GM19467 (cell line): Measurements from ENCODE around the gene TMC4.
A peak's percentile ranks its signal among the peaks of the same experiment; 100 is the strongest.

Source experiments
- ATAC-seq: cut with Tn5 transposase; IDR thresholded peaks from one replicate; pipeline ENCODE4 v1.9.1; 2021; ENCODE audit warnings: mild to moderate bottlenecking, moderate library complexity; ENCODE audit not compliant: unreplicated experiment

Gene TMC4

DNA sequence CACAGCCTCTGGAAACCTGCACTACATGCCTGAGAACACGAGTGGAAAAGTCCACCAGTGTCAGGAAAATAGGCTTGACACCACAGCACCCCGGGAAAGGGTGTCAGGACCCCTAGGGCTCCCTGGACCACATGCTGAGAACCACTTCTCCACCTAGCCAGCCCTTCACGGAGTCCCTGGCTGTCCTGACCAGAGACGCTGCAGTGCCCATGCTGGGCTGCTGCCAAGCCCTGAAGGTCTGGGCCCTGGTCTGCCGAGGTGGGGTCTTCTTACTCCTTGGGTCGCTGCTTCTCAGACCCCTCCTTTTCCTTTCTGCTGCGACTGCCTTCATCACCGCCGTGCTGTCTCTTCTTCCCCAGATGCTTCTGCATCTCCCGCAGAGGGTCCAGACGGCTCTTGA lies 16.5 kb downstream of the TMC4 start:
- ATAC-seq = no peak

DNA sequence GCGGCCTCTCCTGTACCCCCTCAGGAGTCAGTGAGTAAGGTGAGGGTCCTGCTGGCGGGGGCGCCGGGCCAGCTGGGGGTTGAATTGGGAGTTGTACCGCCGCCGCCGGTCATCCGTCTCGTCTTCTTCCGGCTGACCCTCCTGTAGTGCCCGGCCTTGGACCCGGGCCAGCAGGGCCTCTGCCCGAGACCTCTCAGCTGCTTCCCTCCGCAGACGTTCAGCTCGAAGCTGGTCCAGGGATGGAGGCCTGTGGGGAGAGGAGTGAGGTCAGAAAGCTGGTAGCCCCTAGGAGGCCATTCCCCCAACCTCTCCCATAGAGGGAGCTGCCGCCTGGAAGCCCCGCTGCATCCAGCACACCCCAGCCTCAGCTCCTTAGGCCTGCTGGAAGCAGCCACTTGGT lies 17.3 kb downstream of the TMC4 start:
- ATAC-seq = no peak

DNA sequence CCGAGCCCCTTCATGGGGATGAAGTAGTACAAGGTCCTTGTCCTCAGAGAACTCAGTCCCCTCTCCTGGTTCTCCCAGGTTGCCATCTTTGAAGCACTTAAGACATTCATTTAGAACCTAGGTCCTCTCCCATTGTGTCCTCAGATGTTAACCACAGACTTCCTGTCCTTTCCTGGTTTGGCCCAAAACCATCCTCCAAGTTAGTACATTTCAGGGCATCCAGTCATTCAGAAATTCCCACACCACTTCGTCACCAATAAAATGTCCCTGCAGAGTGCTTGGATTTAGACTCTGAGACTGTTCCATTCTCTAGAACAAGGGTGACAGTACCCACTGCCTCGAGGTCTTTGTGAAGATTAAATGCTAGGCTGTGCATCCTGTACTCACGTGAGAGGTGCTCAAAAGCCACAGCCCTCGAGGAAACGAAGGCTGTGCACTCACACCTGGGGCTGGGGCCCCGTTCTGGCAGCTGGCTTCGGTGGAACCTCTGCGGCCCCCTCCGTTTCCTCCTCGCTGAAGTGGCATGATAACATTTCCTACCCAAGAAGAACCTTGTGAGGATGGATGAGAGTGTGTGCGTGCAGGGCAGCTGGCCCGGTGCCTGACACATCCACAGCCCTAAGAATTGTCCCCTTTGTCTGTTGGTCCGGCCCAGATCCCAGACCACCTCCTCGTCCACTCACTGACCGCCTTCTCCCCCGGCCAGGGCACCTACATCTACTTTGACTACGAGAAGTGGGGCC lies 18.2 kb downstream of the TMC4 start:
- no peak for ATAC-seq

DNA sequence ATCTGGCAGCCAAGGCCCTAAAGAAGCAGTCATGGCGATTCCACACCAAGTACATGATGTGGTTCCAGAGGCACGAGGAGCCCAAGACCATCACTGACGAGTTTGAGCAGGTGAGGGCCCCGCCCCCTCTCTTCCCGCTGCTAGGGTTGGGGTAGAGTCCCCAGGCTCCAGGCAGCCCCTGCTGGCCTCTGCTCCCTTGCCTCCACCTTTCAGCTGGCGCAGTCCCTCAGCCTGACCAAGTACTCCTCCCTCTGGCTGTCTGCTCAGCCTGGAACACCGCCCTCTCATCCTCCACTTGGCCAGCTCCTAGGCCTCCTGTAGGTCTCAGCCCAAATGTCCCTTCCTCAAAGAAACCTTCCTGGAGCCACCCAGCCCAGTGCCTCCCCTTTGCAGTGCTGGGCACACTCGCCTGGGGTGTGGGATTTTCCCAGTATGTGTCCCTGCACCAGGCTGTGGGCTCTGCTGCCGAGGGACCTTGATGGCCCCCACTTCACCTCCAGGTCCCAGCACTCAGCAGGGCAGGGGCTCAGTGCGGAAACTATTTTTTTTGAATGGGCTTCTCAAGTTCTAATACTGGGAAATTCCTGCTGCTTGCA lies 19.1 kb downstream of the TMC4 start:
- ATAC-seq = no peak

DNA sequence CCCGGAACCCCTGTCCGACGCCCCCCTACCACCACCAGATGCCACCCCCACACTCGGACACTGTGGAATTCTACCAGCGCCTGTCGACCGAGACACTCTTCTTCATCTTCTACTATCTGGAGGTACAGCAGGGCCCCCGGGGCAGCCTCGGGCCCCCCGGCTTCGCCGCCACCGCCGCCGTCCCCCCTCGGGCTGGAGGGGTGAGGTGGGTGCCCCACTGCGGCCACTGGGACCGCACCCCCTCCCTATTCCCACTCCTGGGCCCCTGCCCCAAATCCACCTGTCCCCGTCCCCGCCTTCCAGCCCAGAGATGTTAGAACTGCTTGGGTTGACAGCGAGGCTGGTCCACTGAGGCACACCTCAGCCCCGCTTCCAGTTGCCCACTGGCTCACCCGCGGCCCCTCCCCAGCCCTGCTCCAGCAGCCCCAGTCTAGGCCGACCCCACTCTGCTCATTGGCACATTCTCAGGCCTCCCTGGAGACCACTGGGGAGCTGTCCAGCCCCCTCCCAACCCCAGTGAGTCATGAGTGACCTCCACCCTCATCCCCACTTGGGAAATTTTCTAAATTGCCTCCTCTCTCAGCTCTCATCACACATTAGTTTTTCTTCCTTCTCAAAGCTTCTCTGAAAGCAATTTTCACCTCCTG lies 20.0 kb downstream of the TMC4 start:
- no peak for ATAC-seq

DNA sequence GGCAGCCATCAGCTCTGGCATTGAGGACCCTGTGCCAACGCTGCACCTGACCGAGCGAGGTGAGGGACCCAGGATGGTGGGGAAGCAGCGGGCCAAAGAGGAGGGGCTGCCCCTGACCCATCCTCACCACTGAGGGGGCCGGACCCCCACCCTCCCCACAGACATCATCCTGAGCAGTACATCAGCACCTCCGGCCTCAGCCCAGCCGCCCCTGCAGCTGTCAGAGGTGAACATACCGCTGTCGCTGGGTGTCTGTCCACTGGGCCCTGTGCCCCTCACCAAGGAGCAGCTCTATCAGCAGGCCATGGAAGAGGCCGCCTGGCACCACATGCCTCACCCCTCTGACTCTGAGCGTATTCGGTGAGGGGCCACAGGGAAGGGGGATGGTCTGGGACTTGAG lies 20.7 kb downstream of the TMC4 start:
- ATAC-seq = no peak

DNA sequence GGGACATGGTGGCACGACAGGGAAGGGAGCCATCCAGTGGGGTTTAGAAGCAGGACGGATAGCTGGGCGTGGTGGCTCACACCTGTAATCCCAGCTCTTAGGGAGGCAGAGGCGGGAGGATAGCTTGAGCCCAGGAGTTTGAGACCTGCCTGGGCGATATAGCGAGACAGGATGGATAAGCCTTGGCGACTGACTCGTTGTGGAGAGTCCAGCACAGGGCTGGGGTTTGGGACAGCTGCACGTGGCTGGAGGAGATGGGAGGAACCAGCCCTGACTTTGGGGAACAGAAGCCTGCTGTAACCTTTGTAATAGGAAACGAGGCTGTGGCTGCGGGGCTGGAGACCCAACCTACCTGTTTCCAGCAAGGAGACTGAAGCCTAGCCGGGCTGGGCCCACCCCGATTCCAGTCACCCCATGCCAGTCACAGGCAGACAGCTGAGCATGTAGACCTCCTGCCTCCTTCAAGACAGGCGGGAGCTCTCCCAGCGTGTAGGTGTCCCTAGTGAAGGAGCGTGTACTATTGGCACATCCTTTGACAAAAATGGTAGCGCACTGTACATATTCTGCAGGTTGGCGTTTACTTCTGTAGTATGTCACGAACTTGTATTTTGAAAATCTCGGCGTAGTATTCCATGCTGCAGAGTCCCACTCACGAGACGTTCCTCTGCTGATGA lies 21.5 kb downstream of the TMC4 start:
- no peak for ATAC-seq

DNA sequence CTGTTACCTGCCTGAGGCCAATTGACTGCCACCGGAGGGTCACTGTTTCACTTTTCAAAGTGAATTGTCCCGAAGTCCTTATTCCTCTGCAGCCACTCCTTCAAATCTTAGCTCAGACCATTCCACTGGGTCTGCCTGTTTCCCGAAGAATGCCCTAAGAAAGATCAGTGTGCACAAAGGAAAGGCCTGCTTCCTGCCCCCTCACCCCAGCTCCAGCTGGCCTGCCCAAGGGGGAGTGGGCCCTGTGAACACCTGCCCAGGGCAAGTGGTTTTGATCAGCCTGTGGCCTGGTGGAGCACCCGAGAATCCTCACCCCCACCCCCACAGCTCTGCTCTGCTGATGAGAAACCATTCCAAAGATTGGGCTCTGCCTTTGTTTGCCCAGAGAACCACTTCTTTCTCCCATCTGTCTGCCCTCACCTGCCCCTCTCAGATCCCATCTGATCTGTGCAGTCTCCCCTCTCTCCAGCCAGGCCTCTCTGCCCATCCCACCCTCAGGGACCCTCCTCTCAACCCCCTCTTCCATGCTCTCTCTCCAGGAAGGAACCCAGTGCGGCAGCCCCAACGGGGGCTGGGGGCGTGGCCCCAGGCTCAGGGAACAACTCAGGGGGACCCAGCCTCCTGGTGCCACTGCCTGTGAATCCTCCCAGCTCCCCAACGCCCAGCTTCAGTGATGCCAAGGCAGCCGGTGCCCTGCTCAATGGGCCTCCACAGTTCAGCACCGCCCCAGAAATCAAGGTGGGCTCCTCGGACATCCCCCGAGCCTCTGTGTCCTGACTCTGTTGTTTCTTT lies 23.7 kb downstream of the TMC4 start:
- no peak for ATAC-seq

DNA sequence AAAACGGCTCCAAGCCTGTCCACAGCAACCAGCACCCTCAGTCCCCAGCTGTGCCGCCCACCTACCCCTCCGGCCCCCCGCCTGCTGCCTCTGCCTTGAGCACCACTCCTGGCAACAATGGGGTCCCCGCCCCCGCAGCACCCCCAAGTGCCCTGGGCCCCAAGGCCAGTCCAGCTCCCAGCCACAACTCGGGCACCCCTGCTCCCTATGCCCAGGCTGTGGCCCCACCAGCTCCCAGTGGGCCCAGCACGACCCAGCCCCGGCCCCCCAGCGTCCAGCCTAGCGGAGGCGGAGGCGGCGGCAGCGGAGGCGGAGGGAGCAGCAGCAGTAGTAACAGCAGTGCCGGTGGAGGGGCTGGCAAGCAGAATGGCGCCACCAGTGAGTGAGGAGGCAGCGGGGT lies 24.8 kb downstream of the TMC4 start:
- no peak for ATAC-seq

DNA sequence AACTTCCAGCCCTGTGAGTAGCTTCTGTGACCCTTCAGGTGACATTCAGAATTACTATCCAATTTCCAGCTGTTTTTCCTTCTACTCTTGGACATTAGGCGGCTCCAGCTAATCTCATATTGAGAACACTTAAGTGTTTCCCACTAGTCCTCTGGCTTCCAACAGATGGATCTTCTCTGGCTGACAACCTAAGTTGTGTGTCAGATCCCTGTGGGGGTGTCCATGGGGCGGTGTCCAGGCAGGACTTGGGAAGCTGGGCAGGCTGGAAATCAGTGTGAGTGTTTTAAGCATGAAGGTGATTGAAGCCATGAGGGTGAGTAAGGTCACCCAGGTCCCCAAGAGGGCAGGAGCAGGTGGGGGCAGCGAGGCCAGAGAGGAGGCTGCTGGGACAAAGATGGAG lies 25.3 kb downstream of the TMC4 start:
- no peak for ATAC-seq

DNA sequence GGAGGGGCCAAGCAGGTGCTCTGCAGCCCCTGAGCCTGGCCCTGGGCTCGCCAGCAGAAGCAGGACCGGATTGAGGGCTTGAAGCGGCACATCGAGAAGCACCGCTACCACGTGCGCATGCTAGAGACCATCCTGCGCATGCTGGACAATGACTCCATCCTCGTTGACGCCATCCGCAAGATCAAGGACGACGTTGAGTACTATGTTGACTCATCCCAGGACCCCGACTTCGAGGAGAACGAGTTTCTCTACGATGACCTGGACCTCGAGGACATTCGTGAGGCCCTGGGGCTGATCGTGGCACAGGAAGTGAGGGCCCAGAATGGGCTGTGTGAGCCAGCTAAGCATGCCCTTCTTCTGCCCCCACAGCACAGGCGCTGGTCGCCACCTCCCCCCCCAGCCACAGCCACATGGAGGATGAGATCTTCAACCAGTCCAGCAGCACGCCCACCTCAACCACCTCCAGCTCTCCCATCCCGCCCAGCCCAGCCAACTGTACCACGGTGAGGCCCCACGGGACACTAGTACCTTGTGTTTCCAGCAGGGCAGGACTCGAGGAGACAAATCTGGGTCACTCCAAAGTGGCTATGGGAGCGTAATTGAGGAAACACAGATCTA lies 27.3 kb downstream of the TMC4 start:
- ATAC-seq = no peak

DNA sequence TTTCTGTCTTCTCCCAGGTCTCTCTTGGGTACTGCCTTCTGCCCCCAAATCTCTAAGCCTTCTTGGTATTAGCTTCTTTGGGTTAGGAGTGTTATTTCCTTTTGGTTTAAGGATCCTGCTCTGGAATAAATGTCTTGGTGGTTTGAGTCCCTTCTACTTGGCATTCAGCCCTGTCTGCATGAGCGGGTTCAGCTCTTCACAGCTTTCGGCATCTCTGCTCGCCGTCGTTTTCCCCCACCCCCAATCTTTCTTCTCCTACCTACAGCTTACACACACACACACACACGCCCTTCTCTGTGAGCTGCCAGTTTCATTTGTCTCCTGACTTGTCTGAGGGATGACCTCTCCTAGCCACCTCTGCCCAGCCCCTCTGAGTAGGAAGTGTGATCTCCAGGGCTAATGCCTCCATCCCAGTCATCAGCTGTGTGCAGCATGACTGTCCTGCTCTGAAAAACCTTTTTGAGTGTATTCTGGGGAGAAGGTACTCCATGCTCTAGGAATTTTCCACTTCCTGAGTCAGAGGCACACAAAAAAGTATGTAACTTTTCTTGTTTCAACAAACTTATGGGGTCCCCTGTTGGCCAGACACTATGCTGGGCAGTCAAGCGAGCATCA lies 30.7 kb downstream of the TMC4 start:
- ATAC-seq = no peak

DNA sequence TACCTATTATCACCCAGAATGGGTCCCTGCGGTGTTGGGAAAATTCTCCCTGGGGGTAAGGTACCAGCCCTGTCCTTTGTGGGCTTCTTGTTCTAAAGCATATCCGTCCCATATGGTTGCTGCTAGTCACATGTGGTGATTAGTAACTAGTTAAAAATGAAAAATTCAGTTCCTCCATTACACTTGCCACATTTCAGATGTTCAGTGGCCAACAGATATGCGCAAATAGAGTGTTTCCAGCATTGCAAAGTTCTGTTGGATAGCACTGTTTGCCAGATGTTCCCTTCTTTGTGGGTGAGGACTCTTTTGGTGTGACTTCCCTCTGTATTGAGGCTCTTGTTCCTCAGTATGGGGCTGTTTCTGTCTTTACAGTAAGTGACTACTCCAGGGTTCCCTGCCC lies 31.6 kb downstream of the TMC4 start:
- no peak for ATAC-seq

DNA sequence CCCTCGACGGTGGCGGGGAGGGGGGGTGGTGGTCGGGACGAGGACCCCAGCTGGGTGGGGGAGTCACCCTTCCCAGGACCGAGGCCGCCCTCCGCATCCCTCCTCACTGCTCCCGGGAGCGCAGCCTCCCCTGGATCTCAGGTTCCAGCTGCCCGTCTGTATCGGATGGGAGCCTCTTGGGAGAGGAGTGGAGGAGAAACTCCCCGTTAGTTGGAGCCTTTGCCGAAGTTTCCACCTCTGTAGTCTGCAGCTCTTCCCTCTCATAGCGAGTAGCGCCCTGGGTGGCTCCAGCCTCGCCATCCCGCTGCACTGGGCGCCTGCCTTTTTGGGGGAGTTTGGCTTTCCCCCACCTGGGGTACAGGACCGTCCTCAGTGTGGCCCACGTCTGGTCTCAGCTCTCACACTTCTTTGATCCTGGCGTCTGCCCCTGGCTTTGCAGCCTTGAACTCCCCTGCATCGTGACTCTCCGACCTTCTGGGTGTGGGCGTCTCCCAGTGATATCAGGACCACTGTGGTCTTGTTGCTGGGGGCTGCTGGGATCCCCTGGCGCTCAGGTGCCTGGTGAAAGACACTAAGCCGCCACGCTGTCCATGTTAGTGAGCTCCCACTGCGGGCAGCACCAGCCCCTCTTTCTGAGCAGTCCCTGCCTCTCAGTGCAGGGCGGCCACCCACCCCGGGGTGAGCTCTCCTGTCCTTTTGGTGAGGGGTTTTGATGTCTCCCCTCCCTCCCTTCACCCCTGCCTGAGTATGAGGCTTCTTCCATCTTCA lies 34.3 kb downstream of the TMC4 start:
- no peak for ATAC-seq

DNA sequence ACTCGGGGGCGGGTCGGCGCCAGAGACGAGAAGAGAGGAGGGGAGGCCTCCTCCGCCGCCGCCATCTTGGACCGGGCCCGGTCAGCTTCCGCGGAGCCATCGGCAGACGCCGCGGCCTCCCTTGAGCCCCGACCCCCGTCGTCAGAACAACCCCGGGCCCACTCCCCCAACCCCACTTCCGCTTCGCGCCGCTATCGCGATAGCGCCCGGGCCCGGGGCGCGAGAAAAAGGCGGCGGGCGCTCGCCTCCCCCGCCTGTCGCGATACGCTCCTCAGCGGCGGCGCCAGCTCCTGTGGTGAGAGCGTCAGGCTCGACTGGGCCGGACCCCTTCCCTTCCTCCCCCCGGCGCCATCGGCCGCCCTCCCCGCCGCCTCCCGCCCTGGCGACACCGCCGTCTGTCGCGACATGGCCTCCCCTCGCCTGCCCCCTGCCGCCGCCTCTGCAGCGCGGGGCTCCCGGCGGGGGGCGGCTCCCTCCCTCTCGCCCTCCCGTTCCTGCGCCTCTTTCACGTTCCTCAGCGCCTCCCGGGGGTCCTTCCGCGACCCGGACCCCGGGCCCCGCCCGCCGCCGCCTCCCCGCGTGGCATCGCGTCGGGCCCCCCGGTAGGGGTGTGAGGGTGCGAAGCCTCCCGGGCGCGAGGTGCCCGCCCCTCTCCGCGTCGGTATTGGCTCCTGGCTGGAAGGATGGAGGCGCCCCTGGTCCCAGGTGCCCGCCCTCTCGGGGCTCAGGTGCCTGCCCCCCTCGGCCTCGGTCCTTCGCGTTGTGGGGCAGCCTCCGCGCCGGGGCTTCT lies 35.1 kb downstream of the TMC4 start, which contains the start of gene CNOT3:
Gene CNOT3, plus strand, starts transcription at position 64 of the 790 bp plus-strand sequence. CDS start 5,217 bp downstream, outside the sequence.
- no peak for ATAC-seq

DNA sequence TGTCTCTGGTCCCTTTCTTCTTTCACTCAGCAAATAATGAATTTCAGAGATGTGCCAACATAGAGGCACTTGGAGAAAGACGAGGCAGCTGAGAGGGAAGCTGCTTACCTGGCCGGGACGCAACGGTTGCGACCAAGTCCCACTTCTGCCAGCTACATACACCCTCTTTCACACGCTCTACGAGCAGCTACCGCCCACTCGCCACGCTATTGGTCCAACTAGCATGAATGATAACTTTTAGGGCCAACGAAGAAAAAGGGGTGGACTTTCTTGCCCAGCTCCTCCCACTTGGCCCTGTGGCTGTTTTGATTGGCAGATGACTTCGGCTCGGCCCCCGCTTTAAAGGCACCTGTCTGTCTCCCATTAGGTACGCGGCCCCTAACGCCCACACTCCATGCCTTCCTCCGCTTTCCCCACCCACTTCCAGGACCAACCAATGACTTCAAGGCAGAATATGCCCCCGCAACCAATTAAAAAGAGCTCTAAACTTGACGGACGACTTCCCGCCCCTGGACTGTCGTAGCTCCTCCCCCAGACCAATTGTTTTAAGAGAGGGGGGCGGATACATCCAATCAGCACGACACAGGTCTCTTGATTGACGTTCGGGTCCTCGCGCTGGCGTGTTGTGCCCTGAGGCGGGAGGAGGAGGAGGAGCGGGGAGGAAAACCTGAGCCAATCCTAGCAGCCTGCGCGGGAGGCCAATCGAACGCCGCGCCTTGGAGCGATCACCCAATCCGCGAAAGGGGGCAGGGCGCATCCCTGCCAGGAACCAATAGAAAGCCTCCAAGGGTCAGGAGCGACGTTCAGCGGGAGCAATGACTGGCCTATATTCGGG lies 35.9 kb downstream of the TMC4 start:
- peak; percentile 74 for ATAC-seq

DNA sequence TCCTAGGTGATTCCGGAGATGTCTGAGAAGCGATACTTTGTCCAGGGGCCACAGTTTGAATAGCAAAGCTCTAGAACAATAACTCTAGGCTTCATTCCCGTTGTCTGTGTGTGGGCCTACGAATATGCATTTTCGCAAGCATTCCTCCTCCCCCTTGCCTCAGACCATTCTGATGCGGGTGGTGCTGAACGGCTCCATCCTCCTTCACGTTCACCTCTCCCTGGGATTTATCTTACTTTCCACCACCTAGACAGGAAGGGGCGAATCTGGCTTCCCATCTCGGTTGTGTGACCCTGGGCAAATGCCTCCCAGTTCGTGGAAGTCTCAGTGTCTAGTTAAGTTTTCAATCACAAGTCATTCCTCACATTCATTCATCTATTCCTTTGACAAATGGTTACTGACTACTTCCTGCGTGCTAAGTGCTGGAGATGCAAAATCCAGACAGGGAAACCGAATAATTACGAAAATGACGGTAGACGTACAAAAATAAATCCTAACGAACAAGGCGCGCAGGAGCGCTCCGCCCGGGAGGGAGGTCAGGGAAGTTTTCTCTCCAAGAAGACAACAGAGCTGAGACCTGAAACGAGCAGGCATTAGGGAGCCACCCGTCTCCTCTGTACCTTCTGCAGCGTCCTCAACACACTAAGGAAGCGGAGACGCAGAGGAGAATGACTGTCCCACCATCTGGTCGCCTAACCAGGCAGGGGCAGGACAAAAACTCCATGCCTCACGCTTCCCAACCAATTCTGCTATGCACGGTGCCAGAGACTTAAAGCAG lies 36.7 kb downstream of the TMC4 start:
- no peak for ATAC-seq
